HG03520 (cell line): ENCODE data around the gene ADAMTS13.
"Not testable (repeated sequence)": the region's sequence is repeated elsewhere in the genome, so short reads cannot be mapped to it uniquely, and the experiment has no call there.

ENCODE experiments used
- ATAC-seq: cut with Tn5 transposase; IDR thresholded peaks from one replicate; pipeline ENCODE4 v1.9.1; 2021; ENCODE audit warnings: mild to moderate bottlenecking, moderate library complexity; ENCODE audit not compliant: unreplicated experiment

ADAMTS13 gene

DNA sequence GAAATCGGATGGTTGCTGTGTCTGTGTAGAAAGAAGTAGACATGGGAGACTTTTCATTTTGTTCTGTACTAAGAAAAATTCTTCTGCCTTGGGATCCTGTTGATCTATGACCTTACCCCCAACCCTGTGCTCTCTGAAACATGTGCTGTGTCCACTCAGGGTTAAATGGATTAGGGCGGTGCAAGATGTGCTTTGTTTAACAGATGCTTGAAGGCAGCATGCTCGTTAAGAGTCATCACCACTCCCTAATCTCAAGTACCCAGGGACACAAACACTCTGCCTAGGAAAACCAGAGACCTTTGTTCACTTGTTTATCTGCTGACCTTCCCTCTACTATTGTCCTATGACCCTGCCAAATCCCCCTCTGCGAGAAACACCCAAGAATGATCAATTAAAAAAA is 30.7 kb upstream of the ADAMTS13 start:
- ATAC-seq = not testable (repeated sequence)

DNA sequence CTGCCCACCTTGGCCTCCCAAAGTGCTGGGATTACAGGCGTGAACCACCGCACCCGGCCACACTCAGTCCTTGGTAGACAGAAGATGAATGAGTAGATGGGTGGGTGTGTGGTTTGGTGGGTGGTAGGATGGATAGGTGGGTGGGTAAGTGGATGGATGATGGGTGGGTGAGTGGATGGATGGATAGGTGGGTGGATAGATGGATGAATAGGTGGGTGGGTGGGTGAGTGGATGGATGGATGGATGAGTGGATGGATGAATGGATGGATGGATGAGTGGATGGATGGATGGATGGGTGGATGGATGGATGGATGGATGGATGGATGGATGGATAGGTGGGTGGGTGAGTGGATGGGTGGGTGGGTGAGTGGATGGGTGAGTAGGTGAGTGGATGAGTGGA is 29.9 kb upstream of the ADAMTS13 start:
- not testable (repeated sequence) for ATAC-seq

DNA sequence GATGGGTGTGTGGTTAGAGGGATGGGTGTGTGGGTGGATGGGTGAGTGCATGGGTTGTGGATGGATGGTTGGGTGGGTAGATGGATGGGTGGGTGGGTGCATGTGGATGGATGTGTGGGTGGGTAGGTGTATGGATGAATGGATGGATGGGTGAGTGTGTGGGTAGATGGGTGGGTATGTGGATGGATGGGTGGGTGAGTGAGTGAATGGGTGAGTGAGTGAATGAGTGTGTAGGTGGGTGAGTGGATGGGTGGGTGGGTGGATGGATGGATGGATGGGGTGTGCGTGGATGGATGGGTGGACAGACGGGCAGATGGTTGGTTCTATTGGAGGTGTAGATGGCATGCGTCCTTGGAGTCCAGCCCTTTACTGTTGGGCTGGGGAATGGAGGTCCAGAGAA is 28.8 kb upstream of the ADAMTS13 start:
- no peak for ATAC-seq

DNA sequence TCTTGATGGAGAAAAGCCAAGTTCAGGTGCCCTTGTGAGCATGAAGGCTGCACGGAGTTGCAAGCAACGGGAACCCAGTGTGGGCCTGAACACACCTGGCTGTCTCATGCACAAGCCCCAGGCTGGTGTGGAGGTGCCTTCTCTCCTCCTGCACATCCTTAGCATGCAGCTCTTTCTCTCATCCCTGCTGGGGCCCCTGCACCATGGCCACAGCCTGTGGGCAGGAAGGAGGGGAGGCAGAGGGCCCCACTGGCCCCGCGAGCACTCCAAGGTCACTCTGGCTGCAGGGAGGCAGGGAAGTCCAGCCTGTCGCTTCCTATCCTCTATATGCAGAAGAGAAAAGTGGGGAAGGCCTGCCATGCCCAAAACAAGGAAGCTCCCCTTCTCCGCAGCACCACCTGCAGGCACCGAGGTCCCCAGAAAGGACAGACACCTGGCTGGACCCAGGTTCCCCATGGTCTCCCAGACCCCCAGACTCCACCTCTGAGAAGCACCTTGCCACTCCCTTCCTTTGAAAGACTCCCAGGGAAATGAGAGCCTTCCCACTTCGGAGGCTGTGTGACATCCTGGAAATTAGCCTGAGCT is 27.4 kb upstream of the ADAMTS13 start:
- no peak for ATAC-seq

DNA sequence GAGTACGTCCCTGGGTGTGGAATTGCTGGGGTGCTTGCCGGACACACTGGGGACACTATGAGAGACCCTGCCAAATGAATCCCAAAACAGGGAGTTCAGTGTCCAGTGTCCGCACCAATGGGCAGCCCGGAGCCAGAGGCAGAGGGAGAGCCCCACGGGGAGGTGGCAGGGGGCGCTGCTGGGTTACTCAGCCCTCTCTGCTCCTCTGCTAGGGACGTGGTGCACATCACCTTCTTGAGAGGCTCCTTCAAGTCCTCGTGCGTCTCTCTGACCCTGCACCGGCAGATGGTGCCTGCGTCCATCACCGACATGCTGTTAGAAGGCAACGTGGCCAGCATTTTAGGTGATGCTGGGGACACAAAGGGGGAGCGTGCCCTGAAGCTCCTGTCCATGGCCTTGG is 25.2 kb upstream of the ADAMTS13 start:
- ATAC-seq = no peak

DNA sequence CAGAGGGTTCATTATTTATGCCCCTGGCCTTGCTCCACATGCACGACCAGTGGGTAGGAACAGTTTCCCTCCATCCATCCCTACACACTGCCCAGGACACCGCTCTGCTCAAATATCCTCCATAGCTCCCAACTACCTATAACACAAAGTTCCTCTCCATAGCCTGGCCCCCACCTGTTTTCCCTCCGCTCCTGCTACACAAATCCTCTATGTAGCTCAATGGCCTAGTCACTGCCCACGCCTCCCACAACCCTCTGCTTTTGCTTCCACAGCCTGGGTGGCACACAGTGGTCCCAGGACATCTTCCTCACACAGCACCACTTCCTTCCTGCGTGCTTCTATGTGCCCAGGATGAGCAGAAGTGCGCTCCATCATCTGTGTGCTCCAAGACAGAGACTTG is 24.8 kb upstream of the ADAMTS13 start:
- ATAC-seq = no peak

DNA sequence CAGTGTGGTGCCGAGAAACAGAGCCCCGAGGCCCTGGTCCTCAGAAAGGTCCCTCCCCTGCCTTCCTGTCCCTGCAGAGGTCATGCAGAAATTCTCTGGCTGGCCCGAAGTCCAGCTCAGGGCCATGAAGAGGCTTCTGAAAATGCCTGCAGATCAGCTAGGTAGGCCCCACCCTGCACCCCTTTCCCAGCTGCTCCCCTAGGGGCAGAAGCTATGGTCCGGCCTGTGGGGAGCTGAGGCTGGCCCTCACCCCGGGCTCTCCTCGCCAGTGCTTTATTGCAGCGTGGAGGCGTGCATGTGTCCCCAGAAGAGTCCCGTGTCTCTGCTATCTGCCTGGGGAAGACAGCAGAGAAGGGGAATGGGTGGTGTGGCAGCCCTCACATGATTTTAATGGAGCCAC is 24.3 kb upstream of the ADAMTS13 start:
- no peak for ATAC-seq

DNA sequence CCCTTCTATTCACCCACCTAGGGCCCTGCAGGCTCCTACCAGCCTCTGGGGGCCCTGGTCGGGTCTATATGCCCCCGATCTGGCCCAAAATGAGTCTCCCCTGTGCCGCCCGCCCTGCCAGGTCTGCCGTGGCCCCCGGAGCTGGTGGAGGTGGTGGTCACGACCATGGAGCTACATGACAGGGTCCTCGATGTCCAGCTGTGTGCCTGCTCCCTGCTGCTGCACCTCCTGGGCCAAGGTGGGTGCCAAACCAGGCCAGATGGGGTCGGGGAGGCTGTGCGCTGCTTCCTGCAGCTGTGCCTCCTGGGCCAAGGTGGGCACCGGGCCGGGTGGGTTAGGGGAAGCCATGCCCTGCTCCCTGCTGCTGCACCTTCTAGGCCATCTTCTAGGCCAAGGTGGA is 21.9 kb upstream of the ADAMTS13 start:
- ATAC-seq = no peak

DNA sequence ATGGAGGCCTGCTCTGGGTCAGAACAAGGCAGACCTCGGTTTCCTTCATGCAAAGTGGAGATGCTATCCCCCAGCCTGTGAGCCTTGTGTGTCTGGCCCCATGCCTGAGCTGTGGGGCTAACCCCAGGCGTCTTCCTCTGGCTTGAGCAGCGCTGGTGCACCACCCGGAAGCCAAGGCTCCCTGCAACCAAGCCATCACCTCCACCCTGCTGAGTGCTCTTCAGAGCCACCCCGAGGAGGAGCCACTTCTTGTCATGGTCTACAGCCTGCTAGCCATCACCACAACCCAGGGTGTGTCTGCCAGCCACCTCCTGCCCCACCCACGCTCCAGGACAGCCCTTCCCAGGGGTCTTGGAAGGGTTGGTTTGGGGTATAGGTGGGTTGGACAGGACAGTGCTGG is 20.6 kb upstream of the ADAMTS13 start:
- no peak for ATAC-seq

DNA sequence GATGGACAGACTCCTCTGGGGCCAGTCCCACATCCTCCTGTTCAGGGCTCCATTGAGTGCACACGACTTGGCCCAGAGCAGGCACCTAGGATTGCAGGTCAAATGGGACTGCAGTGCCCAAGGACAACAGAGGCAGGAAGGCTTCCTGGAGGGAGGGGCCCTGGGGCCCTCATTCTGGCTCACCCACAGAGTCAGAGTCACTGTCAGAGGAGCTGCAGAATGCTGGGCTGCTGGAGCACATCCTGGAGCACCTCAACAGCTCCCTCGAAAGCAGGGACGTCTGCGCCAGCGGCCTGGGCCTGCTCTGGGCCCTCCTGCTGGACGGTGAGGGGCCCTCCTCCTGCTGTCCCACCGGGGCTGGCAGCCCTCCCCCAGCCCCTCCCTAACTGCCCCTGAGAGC is 19.5 kb upstream of the ADAMTS13 start:
- no peak for ATAC-seq

DNA sequence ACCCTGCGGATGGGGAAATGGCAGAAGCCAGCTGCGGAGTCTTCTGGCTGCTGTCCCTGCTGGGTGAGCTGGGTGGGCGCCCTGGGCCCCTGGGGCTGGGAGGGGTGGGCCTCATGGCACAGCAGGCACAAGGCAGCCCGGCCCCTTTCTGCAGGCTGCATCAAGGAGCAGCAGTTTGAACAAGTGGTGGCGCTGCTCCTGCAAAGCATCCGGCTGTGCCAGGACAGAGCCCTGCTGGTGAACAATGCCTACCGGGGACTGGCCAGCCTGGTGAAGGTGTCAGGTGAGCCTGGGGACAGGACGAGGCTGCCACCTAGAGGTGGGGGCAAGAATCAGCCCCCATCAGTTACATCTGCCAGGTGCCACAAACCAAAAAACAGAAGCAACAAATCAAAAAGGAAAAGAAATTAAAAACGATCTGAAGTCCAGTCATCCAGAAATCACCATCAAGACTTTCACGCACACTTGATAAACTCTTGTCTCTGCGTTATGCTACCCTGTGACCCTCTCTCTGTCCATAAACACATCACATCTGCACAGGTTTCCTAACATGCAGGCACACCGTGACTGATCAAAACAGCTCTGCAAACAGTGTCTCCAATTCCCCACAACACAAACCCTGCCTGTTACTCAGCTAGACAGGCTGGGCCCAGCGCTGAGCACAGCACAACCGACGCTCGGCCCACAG is 18.3 kb upstream of the ADAMTS13 start:
- ATAC-seq = no peak

DNA sequence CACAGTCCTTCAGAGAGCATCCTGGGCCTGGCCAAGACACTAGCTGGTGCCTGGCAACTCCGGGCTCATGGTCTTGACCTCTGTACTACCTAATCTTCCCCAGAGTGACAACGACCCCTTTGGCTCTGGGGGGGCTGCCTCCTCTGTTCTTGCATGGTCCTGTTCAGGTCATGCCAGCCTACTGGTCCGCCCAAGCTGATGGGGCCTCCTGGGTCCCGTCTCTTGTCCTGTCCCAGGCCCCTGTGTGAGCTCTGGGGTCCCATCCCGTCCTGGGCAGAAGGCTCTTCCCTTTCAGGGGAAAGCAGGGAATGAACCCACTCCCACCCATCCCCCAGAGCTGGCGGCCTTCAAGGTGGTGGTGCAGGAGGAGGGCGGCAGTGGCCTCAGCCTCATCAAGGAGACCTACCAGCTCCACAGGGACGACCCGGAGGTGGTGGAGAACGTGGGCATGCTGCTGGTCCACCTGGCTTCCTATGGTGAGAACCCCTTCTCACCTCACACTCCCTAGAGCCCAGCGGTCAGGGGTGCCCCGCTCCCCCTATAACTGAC is 17.6 kb upstream of the ADAMTS13 start:
- ATAC-seq = no peak

DNA sequence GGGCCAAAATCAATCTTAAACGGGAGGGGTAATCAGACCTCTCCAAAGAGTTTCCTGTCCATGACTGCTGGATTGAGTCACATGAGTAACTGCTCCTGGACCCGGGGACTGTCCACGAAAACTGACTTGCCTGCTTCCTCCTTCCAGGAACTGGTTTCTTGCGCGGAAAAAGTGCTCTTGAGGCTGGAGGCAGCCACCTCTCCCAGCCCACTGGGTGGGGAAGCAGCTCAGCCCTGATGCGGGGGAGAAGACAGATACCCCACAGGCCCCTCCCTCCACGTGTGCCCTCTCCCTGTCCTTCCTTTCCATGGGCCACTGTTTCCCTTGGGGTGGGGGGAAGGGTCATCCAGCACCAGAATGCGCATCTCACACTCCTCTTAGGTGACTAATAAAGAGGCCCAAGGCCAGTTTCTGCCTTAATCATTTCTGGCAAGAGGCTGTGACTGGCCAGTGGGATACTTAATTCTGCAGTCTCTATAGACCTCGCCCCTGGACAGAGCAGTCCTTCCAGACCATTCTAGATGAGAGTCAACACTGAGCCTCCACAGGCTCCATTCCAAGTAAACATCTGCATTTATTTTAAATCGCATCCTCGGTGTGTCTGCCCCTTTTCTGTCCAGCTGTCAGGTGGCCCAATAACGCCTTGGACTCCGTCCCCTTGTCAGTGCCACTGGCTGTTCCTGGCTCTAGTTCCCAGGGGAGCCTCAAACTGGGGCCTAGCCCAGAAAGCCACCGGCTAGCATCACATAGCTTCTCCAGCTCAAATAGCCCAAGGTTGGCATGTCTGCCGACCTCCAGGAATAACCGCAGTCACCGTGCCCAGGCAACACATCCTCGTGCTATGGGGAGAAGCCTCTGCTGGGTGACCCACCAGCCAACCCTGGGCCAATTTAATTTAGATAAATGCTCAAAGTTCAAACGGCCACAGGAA is 16.4 kb upstream of the ADAMTS13 start:
- ATAC-seq = no peak

DNA sequence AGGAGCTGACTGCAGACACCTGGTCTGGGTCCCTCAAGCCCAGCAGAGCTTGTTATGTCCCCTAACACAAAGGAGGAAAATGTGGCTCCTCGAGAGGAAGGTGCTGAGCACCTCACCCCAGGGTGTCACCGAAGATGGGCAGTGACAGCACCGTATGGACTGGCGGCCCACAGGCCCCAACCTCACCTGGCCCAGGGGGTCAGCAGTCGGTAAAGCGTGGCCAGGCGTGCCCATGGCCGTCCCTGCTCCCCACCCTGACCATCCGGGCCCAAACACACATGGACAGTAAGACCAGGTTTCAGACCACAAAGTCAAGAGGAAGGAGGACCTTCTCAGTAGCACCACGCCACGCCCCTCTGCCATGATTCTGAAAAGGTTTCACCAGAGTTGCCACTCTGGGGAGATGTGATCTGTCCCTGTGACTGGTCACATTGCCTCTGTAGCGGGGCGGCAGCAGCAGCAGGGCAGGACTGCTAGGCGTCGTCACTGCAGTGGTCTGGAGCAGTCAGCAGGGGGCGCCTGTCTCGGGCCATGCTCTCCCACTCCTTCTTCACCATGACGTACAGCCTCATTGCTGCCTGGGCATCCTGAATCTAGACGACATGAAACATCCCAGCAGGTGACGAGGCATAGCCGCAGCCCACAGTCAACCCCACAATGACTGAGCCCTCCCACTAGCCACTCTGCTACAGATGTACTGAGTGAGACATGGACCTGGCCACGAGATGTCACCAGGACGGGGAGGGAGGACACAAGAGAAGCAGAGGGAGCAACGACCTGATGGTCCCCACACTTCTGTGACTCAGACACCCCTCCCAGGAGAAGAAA is 15.5 kb upstream of the ADAMTS13 start:
- ATAC-seq = peak; percentile 69

DNA sequence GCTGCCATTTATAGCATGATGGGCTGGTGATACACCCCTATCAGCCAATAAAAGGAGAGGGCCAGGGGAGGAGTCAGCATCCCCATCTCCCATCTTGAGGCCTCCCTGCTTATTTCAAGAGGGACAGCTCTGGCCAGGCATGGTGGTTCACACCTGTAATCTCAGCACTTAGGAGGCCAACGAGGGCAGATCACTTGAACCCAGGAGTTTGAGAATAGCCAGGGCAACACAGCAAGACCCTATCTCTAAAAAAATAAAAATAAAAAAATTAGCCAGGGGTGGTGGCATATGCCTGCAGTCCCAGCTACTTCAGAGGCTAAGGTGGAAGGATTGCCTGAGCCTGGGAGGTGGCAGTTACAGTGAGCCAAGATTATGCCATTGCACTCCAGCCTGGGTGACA is 14.1 kb upstream of the ADAMTS13 start:
- no peak for ATAC-seq

DNA sequence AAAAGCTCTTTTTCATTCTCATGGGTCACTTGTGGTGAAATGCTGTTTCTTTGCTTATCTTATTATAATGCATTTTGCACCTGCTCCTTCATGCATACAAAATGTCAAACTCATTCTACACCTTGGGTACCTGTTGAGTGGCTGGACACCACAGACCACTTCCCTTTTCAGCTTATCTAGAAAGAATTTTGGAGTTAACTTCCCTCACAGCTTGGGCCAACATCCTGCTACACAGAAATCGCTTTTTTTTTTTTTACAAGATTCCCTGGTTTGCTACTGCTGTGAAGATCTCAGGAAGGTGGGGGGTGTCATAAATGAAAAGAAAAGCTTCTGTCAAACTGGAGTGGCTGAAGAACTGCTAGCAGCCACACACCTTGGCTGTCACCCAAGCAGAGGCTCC is 7.0 kb upstream of the ADAMTS13 start:
- no peak for ATAC-seq

DNA sequence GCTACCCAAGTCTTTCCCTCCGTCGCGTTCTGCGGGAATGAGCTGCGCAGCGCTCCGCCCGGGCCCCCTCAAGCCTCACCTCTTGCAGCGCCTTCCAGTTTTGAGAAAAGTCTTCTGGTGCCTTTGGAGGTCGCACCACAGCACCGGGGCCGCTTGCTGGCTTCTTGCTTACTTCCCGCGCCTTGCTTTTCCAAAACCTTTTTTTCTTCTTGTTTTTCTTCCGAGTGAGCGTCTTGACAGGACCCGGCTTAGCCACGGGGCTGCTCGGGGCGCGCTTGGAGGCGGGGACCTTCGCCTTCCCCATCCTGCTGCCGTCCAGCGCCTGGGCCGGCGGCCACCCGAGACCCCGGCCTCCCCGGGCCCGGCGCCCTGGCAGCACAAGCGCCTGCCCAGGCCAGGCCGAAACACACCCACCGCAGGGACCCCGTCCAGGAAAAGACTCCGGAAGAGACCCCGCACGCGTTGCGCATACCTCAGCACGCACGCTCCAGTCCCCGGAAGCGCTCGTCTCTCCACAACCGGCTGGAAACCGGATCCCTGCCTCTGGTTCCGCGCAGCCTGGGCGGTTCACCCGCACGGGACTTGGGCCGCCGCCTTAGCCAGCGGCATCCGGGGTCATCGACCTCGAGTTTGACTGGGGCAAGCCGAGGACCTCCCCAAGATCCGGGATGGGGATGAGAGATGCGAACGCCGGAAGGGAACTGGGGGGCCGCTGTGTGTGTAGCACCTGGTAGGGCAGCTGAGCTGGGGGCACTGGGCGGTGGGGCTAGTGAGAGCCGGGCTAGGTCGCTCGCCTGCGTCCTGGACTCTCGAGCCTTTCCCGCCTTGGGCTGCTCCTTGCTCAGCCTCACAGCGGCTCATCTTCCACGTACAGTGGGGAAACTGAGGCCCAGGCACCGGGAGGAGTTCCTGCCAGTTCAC is 4.4 kb upstream of the ADAMTS13 start, which contains the start of gene REXO4:
REXO4 (minus strand) TSS at position 470 of the 921 bp plus-strand sequence; CDS start at position 304, 166 bp downstream.
- peak; percentile 64 for ATAC-seq

DNA sequence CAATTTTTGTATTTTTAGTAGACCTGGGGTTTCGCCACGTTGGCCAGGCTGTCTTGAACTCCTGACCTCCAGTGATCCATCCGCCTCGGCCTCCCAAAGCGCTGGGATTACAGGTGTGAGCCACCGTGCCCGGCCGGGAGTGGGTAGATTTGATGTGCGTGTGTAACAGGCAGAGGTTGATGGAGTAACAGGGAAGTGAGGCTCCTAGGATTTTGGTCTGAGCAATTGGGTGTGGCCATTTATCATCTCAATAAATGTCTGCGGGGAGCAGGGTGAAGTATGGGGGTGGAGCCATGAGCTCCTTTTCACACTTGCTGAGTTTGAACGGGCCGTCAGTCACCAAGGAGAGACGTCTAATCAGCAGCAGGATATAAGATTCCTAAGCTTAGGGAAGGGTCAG is 3.2 kb upstream of the ADAMTS13 start:
- no peak for ATAC-seq

DNA sequence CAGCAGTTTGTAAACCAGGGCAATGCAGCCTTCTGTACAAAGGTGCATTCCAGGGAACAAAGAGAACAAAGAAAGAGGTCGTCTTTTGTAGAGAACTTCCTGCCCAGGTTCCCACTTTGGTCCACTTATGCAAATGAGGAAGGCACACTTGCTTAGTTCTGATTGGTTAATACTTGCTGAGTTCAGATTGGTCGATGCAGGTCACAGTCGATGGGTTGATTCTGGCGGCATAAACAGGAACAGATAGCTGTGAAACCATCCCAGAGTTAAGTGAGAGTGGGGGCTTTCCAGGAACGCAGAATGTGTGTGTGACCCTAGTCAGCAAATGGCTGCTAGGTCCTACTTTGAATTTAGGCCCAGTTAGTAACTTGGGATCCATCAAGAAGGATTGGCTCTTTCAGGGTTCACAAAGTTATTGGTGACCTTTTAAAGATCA is 1.8 kb upstream of the ADAMTS13 start:
- no peak for ATAC-seq
